HG03520 (cell line): ENCODE results near the gene ARMCX6.
"Not testable (repeated sequence)": the region's sequence is repeated elsewhere in the genome, so short reads cannot be mapped to it uniquely, and the experiment has no call there.

Experiments used
- ATAC-seq: cut with Tn5 transposase; IDR thresholded peaks from one replicate; pipeline ENCODE4 v1.9.1; 2021; ENCODE audit warnings: mild to moderate bottlenecking, moderate library complexity; ENCODE audit not compliant: unreplicated experiment

Gene ARMCX6

GRCh38 chrX:101617211-101618191 is at the start of gene ARMCX6:
Gene ARMCX6, minus strand, starts transcription at chrX:101618000. Its CDS starts 1,380 bp downstream, at chrX:101616620.
- peak; percentile 89 for ATAC-seq

GRCh38 chrX:101659601-101660063 is 41.8 kb upstream of the ARMCX6 start, which contains the start of gene ARMCX2:
Gene ARMCX2, minus strand, starts transcription at chrX:101659850. Its CDS starts 2,262 bp downstream, at chrX:101657588.
- ATAC-seq, result peak; percentile 39

GRCh38 chrX:101658661-101659491 is 41.1 kb upstream of the ARMCX6 start:
- ATAC-seq, result peak; percentile 60

- no peak for ATAC-seq
Measured at GRCh38 chrX:101657495-101657894, 39.7 kb upstream of the ARMCX6 start.

- no peak for ATAC-seq
Measured at GRCh38 chrX:101656817-101657216, 39.0 kb upstream of the ARMCX6 start.

GRCh38 chrX:101655534-101655933 is 37.7 kb upstream of the ARMCX6 start:
- ATAC-seq, result no peak

GRCh38 chrX:101647716-101648115 is 29.9 kb upstream of the ARMCX6 start:
- not testable (repeated sequence) for ATAC-seq

GRCh38 chrX:101642093-101642492 is 24.3 kb upstream of the ARMCX6 start:
- no peak for ATAC-seq

- no peak for ATAC-seq
Measured at GRCh38 chrX:101639583-101639982, 21.8 kb upstream of the ARMCX6 start.

- ATAC-seq, result no peak
Measured at GRCh38 chrX:101619364-101619763, 1.6 kb upstream of the ARMCX6 start.

GRCh38 chrX:101605728-101606127 is 12.1 kb downstream of the ARMCX6 start:
- no peak for ATAC-seq

- no peak for ATAC-seq
Measured at GRCh38 chrX:101605146-101605545, 12.7 kb downstream of the ARMCX6 start.

- no peak for ATAC-seq
Measured at GRCh38 chrX:101602077-101602476, 15.7 kb downstream of the ARMCX6 start.

GRCh38 chrX:101599592-101599991 is 18.2 kb downstream of the ARMCX6 start:
- not testable (repeated sequence) for ATAC-seq

GRCh38 chrX:101595739-101596419 is 21.9 kb downstream of the ARMCX6 start:
- ATAC-seq, result peak; percentile 99
